Measurements from ENCODE around the gene OR2T8. TPM values are rescaled to one million over a fixed set of nuclear protein-coding genes. Genes with fewer than 3 reads are reported as not detected.

The OR2T8 gene
- total and polyA plus RNA-seq, 2 of the 8 experiments (the other 6 are each of a cell fraction or from before 2014, with no cell fraction given) = not detected

DNA sequence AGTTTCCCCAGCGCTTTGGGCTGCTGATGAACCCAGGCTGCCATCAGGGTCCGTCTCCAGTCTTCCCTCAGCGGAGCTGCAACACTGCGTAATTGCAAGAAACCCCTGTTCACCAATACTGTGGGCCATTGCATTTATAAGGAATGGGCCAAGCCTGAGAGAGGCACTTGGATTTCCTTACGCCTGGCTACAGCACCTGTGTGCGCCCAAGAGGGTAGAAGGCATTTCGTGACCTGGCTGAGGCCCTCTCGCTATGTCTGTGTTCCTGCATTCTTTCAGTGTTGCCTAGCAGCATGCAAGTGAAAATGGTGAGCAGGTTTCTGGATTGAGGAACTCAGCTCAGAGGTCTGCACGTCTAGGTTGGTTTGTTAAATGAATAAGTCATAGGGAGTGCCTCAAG is 36.7 kb upstream of the OR2T8 start:
- Histone ChIP-seq H3K4me2 (ENCODE audit: insufficient read depth in 1 of 2, low read depth in 2 of 2, low read length in 2 of 2) (no peak overlapping the region), H2BK20ac (ENCODE audit: low read length) (no peak overlapping the region), H3K79me2 (ENCODE audit: control insufficient read depth in 1 of 2, insufficient read depth in 2 of 2, low read length in 2 of 2) (no peaks in the 10 kb centered on the region), H2AK5ac (ENCODE audit: low read depth, low read length) (no peak overlapping the region), H4K20me1 (replicated peaks in 1 of 2; ENCODE audit: control insufficient read depth in 1 of 2, insufficient read depth in 2 of 2, low read length in 2 of 2) (no peaks in the 10 kb centered on the region), H2BK15ac (ENCODE audit: low read length) (no peak overlapping the region), H2BK120ac (replicated peaks; ENCODE audit: low read depth, low read length) (no peak overlapping the region), H3K56ac (replicated peaks; ENCODE audit: insufficient read length, low read depth, low read length) (no peak overlapping the region), H2BK12ac (ENCODE audit: low read depth, low read length) (no peak overlapping the region), H3K14ac (ENCODE audit: insufficient read length) (no peak overlapping the region), H4K91ac (replicated peaks; ENCODE audit: insufficient read length, low read length) (no peak overlapping the region), H3K4ac (replicated peaks; ENCODE audit: insufficient read length, low read depth, low read length) (no peak overlapping the region), H3K9ac (replicated peaks in 1 of 4; ENCODE audit: extremely low read depth in 1 of 4, low read depth in 3 of 4, low read length in 3 of 4) (no peak overlapping the region), H3K36me3 (ENCODE audit: control insufficient read depth in 2 of 4, insufficient read depth in 4 of 4, low read length in 3 of 4) (no peaks in the 10 kb centered on the region; a peak in 1 of 8 replicates), H3K27me3 (replicated peaks in 1 of 4; ENCODE audit: control insufficient read depth in 3 of 4, extremely low read depth in 1 of 4, insufficient read depth in 3 of 4, low read length in 3 of 4) (no peaks in the 10 kb centered on the region), H3K4me1 (replicated peaks in 1 of 4; ENCODE audit: control insufficient read depth in 3 of 4, insufficient read depth in 4 of 4, low read length in 3 of 4) (no peaks in the 10 kb centered on the region), H4K5ac (ENCODE audit: insufficient read length, low read depth, low read length) (no peak overlapping the region), H3K9me3 (ENCODE audit: insufficient read depth in 2 of 2, low read depth in 1 of 2, low read length in 1 of 2) (peaks cover 53 to 59% of the 10 kb centered on the region in 2 experiments), H2BK5ac (ENCODE audit: low read depth, low read length) (no peak overlapping the region), H3K4me3 (ENCODE audit: extremely low read depth in 1 of 4, insufficient read depth in 2 of 4, low read depth in 3 of 4, low read length in 4 of 4) (no peak overlapping the region), H3K23me2 (ENCODE audit: low read depth, low read length) (no peaks in the 10 kb centered on the region), H3K18ac (ENCODE audit: extremely low read depth, low read length) (no peak overlapping the region), H3K27ac (ENCODE audit: low read depth, low read length) (no peak overlapping the region), H4K8ac (ENCODE audit: extremely low read depth, insufficient read depth, low read length) (no peak overlapping the region), H3K79me1 (ENCODE audit: low read depth, low read length) (no peaks in the 10 kb centered on the region), H2AFZ (ENCODE audit: low read length) (no peak overlapping the region), H3K23ac (ENCODE audit: insufficient read length) (no peak overlapping the region)
- ChIA-PET CTCF (ENCODE audit: partially characterized antibody) (no interaction called here), POLR2A (ENCODE audit: partially characterized antibody) (no interaction called here)
- FAIRE-seq (no peak), DNase-seq (ENCODE audit: low read depth in 1 of 2, low spot score in 2 of 2) (no peak)
- WGBS, 2 experiments (ENCODE audit: extremely low coverage in 1 of 2, insufficient coverage in 1 of 2, insufficient read length in 1 of 2, insufficient replicate concordance in 2 of 2, low coverage in 1 of 2, low lambda C conversion rate in 2 of 2, missing lambda C conversion rate in 1 of 2) = 81% methylated on average over 9 of the region's 9 CpGs; no CpG with 5 or more reads in 1 of the 2 experiments
- TF ChIP-seq NRF1 (IDR thresholded peaks at IDR 0.05; ENCODE audit: low read depth, low read length) (no peak), PHF8 (conservative IDR thresholded peaks at IDR 0.05; ENCODE audit: low read depth, low read length) (no peak), RXRA (IDR thresholded peaks at IDR 0.05; ENCODE audit: insufficient read depth, low read depth, low read length) (no peak), TAF7 (optimal IDR thresholded peaks at IDR 0.05; ENCODE audit: borderline replicate concordance, low read depth, low read length) (no peak), JUND (IDR thresholded peaks at IDR 0.05; ENCODE audit: low read length) (no peak), SP1 (IDR thresholded peaks at IDR 0.05; ENCODE audit: low read depth, low read length) (no peak), JUN (IDR thresholded peaks at IDR 0.05; ENCODE audit: low read depth, low read length) (no peak), CHD2 (IDR thresholded peaks at IDR 0.05; ENCODE audit: low read length) (no peak), SRF (IDR thresholded peaks at IDR 0.05; ENCODE audit: low read depth, low read length) (no peak), EZH2 (IDR thresholded peaks at IDR 0.05; ENCODE audit: low read depth, low read length, severe bottlenecking) (no peak), ZNF274 (IDR thresholded peaks at IDR 0.05; ENCODE audit: borderline replicate concordance, extremely low read depth, low read length) (no peak), RAD21 (IDR thresholded peaks at IDR 0.05 in 1 of 2, conservative IDR thresholded peaks at IDR 0.05 in 1 of 2; ENCODE audit: low read depth in 2 of 2, low read length in 2 of 2) (no peak), BRCA1 (IDR thresholded peaks at IDR 0.05; ENCODE audit: low read depth, low read length) (no peak), GABPA (IDR thresholded peaks at IDR 0.05; ENCODE audit: borderline replicate concordance, insufficient read depth, low read length) (no peak)
- TF ChIP-seq, protein P1, sequence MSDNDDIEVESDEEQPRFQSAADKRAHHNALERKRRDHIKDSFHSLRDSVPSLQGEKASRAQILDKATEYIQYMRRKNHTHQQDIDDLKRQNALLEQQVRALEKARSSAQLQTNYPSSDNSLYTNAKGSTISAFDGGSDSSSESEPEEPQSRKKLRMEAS (IDR thresholded peaks at IDR 0.05) = no peak

Data from H1 (cell line).